Activated naive CD8-positive, alpha-beta T cell treated with anti-CD3 and anti-CD28 coated beads, Interleukin-2, amount 50 U/mL, for 24 hours (primary cell): ENCODE results near the gene CHEK2.

Source experiments
- ATAC-seq: fragments of 150-1000 bp; cut with Tn5 transposase; one replicate; pipeline ENCODE4 v1.10.0; 2021
- DNase-seq: peaks from one replicate; pipeline ENCODE4 v3.0.0; 2021
- H3K27ac Mint-ChIP-seq: one replicate; pipeline ENCODE4 v1.8.0; 2021; ENCODE audit warnings: mild to moderate bottlenecking, mixed read lengths
- H3K27me3 Mint-ChIP-seq: one replicate; pipeline ENCODE4 v1.8.0; 2021; ENCODE audit warnings: mixed read lengths
- H3K36me3 Mint-ChIP-seq: one replicate; pipeline ENCODE4 v1.8.0; 2021; ENCODE audit warnings: low read depth, mixed read lengths
- H3K4me1 Mint-ChIP-seq: one replicate; pipeline ENCODE4 v1.8.0; 2021; ENCODE audit warnings: mixed read lengths
- H3K4me3 Mint-ChIP-seq: one replicate; pipeline ENCODE4 v1.8.0; 2021; ENCODE audit warnings: mild to moderate bottlenecking, moderate library complexity, mixed read lengths
- H3K9me3 Mint-ChIP-seq: one replicate; pipeline ENCODE4 v1.8.0; 2021; ENCODE audit warnings: mixed read lengths

Gene CHEK2

DNA sequence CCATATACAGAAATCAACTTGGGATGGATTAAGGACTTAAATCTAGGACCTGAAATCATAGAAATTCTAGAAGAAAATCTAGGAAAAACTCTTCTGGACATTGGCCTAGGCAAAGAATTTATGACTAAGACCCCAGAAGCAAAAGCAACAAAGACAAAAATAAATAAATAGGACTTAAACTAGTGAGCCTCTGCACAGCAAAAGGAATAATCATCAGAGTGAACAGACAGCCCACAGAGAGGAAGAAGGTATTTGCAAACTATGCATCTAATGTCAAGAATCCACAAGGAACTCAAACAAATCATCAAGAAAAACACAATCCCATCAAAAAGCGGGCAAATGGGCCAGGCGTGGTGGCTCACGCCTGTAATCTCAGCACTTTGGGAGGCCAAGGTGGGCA is 94.4 kb downstream of the CHEK2 start:
- no peak for DNase-seq

DNA sequence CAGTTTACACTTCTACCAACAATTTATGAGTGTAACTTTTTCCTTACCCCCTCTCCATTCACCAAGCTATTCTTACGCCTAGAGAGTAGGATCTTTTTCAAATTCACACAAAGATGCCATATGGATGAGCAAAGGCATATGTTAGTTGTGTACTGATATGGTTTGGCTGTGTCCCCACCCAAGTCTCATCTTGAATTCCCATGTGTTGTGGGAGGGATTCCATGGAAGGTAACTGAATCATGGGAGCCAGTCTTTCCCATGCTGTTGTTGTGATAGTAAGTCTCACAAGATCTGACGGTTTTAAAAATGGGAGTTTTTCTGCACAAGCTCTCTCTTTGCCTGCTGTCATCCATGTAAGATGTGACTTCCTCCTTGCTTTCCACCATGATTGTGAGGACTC is 102.3 kb downstream of the CHEK2 start:
- no peak overlapping the region for H3K4me3 Mint-ChIP-seq
- no peaks in the 10 kb centered on the region for H3K36me3 Mint-ChIP-seq
- H3K27ac Mint-ChIP-seq = no peak overlapping the region
- H3K9me3 Mint-ChIP-seq = no peaks in the 10 kb centered on the region
- DNase-seq = no peak
- H3K4me1 Mint-ChIP-seq = no peaks in the 10 kb centered on the region
- peaks cover 48% of the 10 kb centered on the region for H3K27me3 Mint-ChIP-seq
- no peak for ATAC-seq

More for the DNA sequence above, 94.4 kb downstream of the CHEK2 start:
- ATAC-seq = no peak
- H3K4me3 Mint-ChIP-seq = no peak overlapping the region
- H3K4me1 Mint-ChIP-seq = no peaks in the 10 kb centered on the region
- no peaks in the 10 kb centered on the region for H3K36me3 Mint-ChIP-seq
- H3K27me3 Mint-ChIP-seq = peaks cover 50% of the 10 kb centered on the region
- no peaks in the 10 kb centered on the region for H3K9me3 Mint-ChIP-seq
- no peak overlapping the region for H3K27ac Mint-ChIP-seq
